ENCODE results near the gene FAM120AOS. TPM values are rescaled to one million over a fixed set of nuclear protein-coding genes. Genes with fewer than 3 reads are reported as not detected.
"Not testable (repeated sequence)": the region's sequence is repeated elsewhere in the genome, so short reads cannot be mapped to it uniquely, and the experiment has no call there.

Gene FAM120AOS
- total and polyA plus RNA-seq, 2 experiments from 2014 or later: 36.6 to 43.4 TPM

DNA sequence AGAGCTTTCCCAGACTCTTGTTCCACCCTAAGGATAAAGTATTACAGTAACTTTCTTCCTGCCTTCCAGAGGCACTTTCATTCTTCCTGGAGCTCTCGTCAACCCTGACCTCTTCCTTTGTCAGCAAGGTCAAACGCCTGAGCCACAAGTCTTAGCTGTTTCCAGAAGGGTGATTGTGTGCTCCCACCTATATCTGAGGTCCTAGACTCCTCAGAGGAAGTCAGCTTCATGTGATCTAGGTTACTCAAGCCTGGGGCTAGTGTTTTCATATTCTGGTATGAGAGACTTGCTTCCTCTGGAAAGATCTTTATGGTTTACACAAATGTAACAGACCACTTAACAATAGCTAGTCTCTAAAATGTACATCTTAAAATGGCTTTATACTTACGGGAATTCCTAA is 7.3 kb downstream of the FAM120AOS start:
- peaks cover 11% of the 10 kb centered on the region for H3K4me1 ChIP-seq (ENCODE audit: insufficient read depth)
- DNase-seq: no peak
- H3K79me2 ChIP-seq (ENCODE audit: insufficient read depth): peaks cover 20% of the 10 kb centered on the region
- peaks cover 32% of the 10 kb centered on the region for H3K36me3 ChIP-seq (ENCODE audit: low read depth)
- no peaks in the 10 kb centered on the region for H3K27me3 ChIP-seq (replicated peaks; ENCODE audit: insufficient read depth)
- no peak overlapping the region for H3K4me2 ChIP-seq (ENCODE audit: unreplicated experiment)
- H3K9me3 ChIP-seq (ENCODE audit: low read depth): no peaks in the 10 kb centered on the region
- H2AFZ ChIP-seq: no peak overlapping the region
- H3F3A ChIP-seq (ENCODE audit: insufficient read depth): peaks cover 11% of the 10 kb centered on the region; the same call in 1 of the 2 replicates
- no peak overlapping the region for H3K4me3 ChIP-seq
- no peaks in the 10 kb centered on the region for H3K9me2 ChIP-seq (ENCODE audit: insufficient read depth)
- in situ Hi-C loops (cut with MboI): no loop called here
- no peaks in the 10 kb centered on the region for H4K20me1 ChIP-seq (ENCODE audit: insufficient read depth)
- WGBS, 2 experiments (ENCODE audit: low coverage in 1 of 2, low lambda C conversion rate in 2 of 2, missing lambda C conversion rate in 2 of 2): 71 to 73% methylated on average over 3 of the region's 3 CpGs
- no peak for TF ChIP-seq EZH2 (IDR thresholded peaks at IDR 0.05; ENCODE audit: insufficient read depth, poor library complexity, severe bottlenecking)
- no peak for TF ChIP-seq EZH2phosphoT487 (IDR thresholded peaks at IDR 0.05; ENCODE audit: insufficient read depth, low read depth)
- H3K9ac ChIP-seq: no peak overlapping the region
- H3K27ac ChIP-seq: no peak overlapping the region

GRCh38 chr9:93440896-93441580 is 12.3 kb downstream of the FAM120AOS start:
- H3K4me1 ChIP-seq (ENCODE audit: insufficient read depth): no peaks in the 10 kb centered on the region
- no peak overlapping the region for H2AFZ ChIP-seq
- no peaks in the 10 kb centered on the region for H3F3A ChIP-seq (ENCODE audit: insufficient read depth)

GRCh38 chr9:93439301-93439700 is 14.1 kb downstream of the FAM120AOS start:
- H3K27me3 ChIP-seq (replicated peaks; ENCODE audit: insufficient read depth); H4K20me1 ChIP-seq (ENCODE audit: insufficient read depth); H3K9ac ChIP-seq; H2AFZ ChIP-seq; DNase-seq; H3K4me3 ChIP-seq; H3K36me3 ChIP-seq (ENCODE audit: low read depth); H3F3A ChIP-seq (ENCODE audit: insufficient read depth); H3K27ac ChIP-seq; H3K4me1 ChIP-seq (ENCODE audit: insufficient read depth); H3K4me2 ChIP-seq (ENCODE audit: unreplicated experiment); H3K9me3 ChIP-seq (ENCODE audit: low read depth); in situ Hi-C loops (cut with MboI); H3K9me2 ChIP-seq (ENCODE audit: insufficient read depth); H3K79me2 ChIP-seq (ENCODE audit: insufficient read depth): not testable (repeated sequence)
- WGBS, 2 experiments (ENCODE audit: low coverage in 1 of 2, low lambda C conversion rate in 2 of 2, missing lambda C conversion rate in 2 of 2): 93 to 95% methylated on average over 6 of the region's 6 CpGs

More at GRCh38 chr9:93440896-93441580, 12.3 kb downstream of the FAM120AOS start:
- Histone ChIP-seq H3K4me2 (ENCODE audit: unreplicated experiment) (no peak overlapping the region), H3K36me3 (ENCODE audit: low read depth) (0 out of 2 replicates have a peak, but pooled peaks cover 4% of the 10 kb centered on the region), H3K79me2 (ENCODE audit: insufficient read depth) (no peaks in the 10 kb centered on the region), H3K4me3 (no peak overlapping the region), H4K20me1 (ENCODE audit: insufficient read depth) (no peaks in the 10 kb centered on the region), H3K9ac (no peak overlapping the region), H3K9me2 (ENCODE audit: insufficient read depth) (no peaks in the 10 kb centered on the region), H3K27ac (no peak overlapping the region), H3K9me3 (ENCODE audit: low read depth) (no peaks in the 10 kb centered on the region), H3K27me3 (replicated peaks; ENCODE audit: insufficient read depth) (no peaks in the 10 kb centered on the region)
- 86 to 90% methylated on average over 8 of the region's 8 CpGs for WGBS, 2 experiments (ENCODE audit: low coverage in 1 of 2, low lambda C conversion rate in 2 of 2, missing lambda C conversion rate in 2 of 2)
- no peak for TF ChIP-seq EZH2phosphoT487 (IDR thresholded peaks at IDR 0.05; ENCODE audit: insufficient read depth, low read depth)
- no peak for TF ChIP-seq EZH2 (IDR thresholded peaks at IDR 0.05; ENCODE audit: insufficient read depth, poor library complexity, severe bottlenecking)
- in situ Hi-C loops (cut with MboI): no loop called here
- DNase-seq: no peak

DNA sequence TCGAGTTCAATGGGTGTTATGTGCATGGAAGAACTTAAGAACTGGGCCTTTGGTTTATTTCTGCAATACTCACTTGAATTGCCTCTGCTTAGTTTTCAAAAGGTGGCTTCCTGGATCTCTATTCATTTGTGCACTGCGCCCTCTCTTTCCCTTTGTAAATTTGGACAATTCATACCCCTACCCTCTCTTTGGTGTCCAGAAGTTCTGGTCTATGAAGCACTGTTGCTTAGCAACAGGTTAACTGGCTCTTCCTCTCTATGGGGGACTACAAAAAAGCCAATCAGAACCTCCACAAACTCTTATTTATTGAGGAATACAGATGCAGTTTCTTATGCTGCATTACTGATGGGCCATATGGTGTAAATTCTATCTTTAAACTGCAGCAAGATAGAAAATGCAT is 15.4 kb downstream of the FAM120AOS start:
- H3K36me3 ChIP-seq (ENCODE audit: low read depth): no peaks in the 10 kb centered on the region
- no peaks in the 10 kb centered on the region for H3K9me2 ChIP-seq (ENCODE audit: insufficient read depth)
- H4K20me1 ChIP-seq (ENCODE audit: insufficient read depth): no peaks in the 10 kb centered on the region
- H3K9me3 ChIP-seq (ENCODE audit: low read depth): no peaks in the 10 kb centered on the region
- no peak overlapping the region for H2AFZ ChIP-seq
- H3K27me3 ChIP-seq (replicated peaks; ENCODE audit: insufficient read depth): no peaks in the 10 kb centered on the region
- 45 to 50% methylated on average over 2 of the region's 2 CpGs for WGBS, 2 experiments (ENCODE audit: low coverage in 1 of 2, low lambda C conversion rate in 2 of 2, missing lambda C conversion rate in 2 of 2)
- TF ChIP-seq EZH2 (IDR thresholded peaks at IDR 0.05; ENCODE audit: insufficient read depth, poor library complexity, severe bottlenecking) (no peak), EZH2phosphoT487 (IDR thresholded peaks at IDR 0.05; ENCODE audit: insufficient read depth, low read depth) (no peak)
- H3K4me2 ChIP-seq (ENCODE audit: unreplicated experiment): no peak overlapping the region
- H3K9ac ChIP-seq: no peak overlapping the region
- no peaks in the 10 kb centered on the region for H3F3A ChIP-seq (ENCODE audit: insufficient read depth)
- no peak overlapping the region for H3K27ac ChIP-seq
- no peak for DNase-seq
- in situ Hi-C loops (cut with MboI): no loop called here
- H3K4me1 ChIP-seq (ENCODE audit: insufficient read depth): no peaks in the 10 kb centered on the region
- H3K79me2 ChIP-seq (ENCODE audit: insufficient read depth): no peaks in the 10 kb centered on the region
- H3K4me3 ChIP-seq: no peak overlapping the region
